OCI-LY3 (cell line): Measurements from ENCODE around the gene FANCB.

Source experiments
- EZH2phosphoT487 ChIP-seq: fragments of 200-600 bp; shearing (Covaris generic); IDR thresholded peaks from 2 replicates; pipeline ENCODE4 v1.6.1; 2018; ENCODE audit warnings: antibody characterized with exemption, mixed run types, low read depth
- TF ChIP-seq, protein P1 (sequence below): fragments of 200-600, 300-600 bp; sonication (generic); IDR thresholded peaks from 2 replicates; pipeline ENCODE4 v1.5.1; 2014; ENCODE audit warnings: antibody characterized with exemption, low read length, low read depth

GRCh38 chrX:14913241-14913640, 40.4 kb upstream of the FANCB start:
- TF ChIP-seq, protein P1, sequence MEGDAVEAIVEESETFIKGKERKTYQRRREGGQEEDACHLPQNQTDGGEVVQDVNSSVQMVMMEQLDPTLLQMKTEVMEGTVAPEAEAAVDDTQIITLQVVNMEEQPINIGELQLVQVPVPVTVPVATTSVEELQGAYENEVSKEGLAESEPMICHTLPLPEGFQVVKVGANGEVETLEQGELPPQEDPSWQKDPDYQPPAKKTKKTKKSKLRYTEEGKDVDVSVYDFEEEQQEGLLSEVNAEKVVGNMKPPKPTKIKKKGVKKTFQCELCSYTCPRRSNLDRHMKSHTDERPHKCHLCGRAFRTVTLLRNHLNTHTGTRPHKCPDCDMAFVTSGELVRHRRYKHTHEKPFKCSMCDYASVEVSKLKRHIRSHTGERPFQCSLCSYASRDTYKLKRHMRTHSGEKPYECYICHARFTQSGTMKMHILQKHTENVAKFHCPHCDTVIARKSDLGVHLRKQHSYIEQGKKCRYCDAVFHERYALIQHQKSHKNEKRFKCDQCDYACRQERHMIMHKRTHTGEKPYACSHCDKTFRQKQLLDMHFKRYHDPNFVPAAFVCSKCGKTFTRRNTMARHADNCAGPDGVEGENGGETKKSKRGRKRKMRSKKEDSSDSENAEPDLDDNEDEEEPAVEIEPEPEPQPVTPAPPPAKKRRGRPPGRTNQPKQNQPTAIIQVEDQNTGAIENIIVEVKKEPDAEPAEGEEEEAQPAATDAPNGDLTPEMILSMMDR: no peak
- TF ChIP-seq EZH2phosphoT487: no peak
